K562 (cell line): ENCODE results near the gene UNC119.

ENCODE experiments used
- ARHGAP35 ChIP-seq: fragments of 450-650 bp; IDR thresholded peaks from 2 replicates; pipeline ENCODE4 v1.6.1; 2018; ENCODE audit not compliant: partially characterized antibody
- ATF2 ChIP-seq: sonication (generic); formaldehyde crosslinking; IDR thresholded peaks from 2 replicates; pipeline ENCODE4 v1.8.1; 2022; ENCODE audit warnings: missing genetic modification reagents
- E2F3 ChIP-seq: fragments of 250-450 bp; sonication (Bioruptor Pico); IDR thresholded peaks from 2 replicates; pipeline ENCODE4 v1.4.0; 2020; ENCODE audit warnings: mild to moderate bottlenecking
- EZH2 ChIP-seq: IDR thresholded peaks from 2 replicates; pipeline ENCODE4 v1.6.1; 2012; ENCODE audit warnings: low read depth, mild to moderate bottlenecking, inconsistent platforms, low read length, borderline replicate concordance
- REST ChIP-seq, 2 experiments: fragments of 450-650 bp; formaldehyde crosslinking in 1 of 2; IDR thresholded peaks; 2 replicates each; pipeline versions ENCODE4 v1.4.0 to v1.6.1; 2014 to 2020; ENCODE audit warnings: mild to moderate bottlenecking in 2 of 2, borderline replicate concordance in 1 of 2, low read depth in 1 of 2
- SIN3B ChIP-seq: fragments of 450-650 bp; IDR thresholded peaks from 2 replicates; pipeline ENCODE4 v1.6.1; 2017; ENCODE audit warnings: low read depth, mild to moderate bottlenecking, moderate library complexity
- SMARCA4 ChIP-seq: fragments of 450-650 bp; IDR thresholded peaks from 2 replicates; pipeline ENCODE4 v1.6.1; 2016
- UBTF ChIP-seq, 2 experiments: IDR thresholded peaks; 2 replicates each; pipeline ENCODE4 v1.6.1; 2012; ENCODE audit warnings: improper control_type of control experiment in 2 of 2, low read depth in 2 of 2, low read length in 2 of 2, borderline replicate concordance in 1 of 2
- ZBED1 ChIP-seq: IDR thresholded peaks from 2 replicates; pipeline ENCODE4 v1.6.1; 2014
- ZNF274 ChIP-seq: IDR thresholded peaks from 2 replicates; pipeline ENCODE4 v1.6.1; 2011; ENCODE audit warnings: low read depth, mild to moderate bottlenecking, low read length, moderate library complexity, borderline replicate concordance
- ZNF3 ChIP-seq: fragments of 250-450 bp; sonication (Bioruptor Pico); IDR thresholded peaks from 2 replicates; pipeline ENCODE4 v1.5.0; 2021; ENCODE audit warnings: mild to moderate bottlenecking, moderate library complexity
- TF ChIP-seq, protein P1 (sequence below), 3 experiments: IDR thresholded peaks in 2 of 3; conservative IDR thresholded peaks in 1 of 3; 2 replicates each; pipeline ENCODE4 v1.5.1; 2011 to 2012; ENCODE audit warnings: low read length in 3 of 3, mild to moderate bottlenecking in 3 of 3, control low read depth in 2 of 3, improper control_type of control experiment in 1 of 3, inconsistent platforms in 1 of 3, low read depth in 1 of 3, mixed read lengths in 1 of 3, moderate library complexity in 1 of 3; ENCODE audit not compliant: insufficient read depth in 2 of 3
- TF ChIP-seq, protein P2 (sequence below): sonication (generic); formaldehyde crosslinking; IDR thresholded peaks from 2 replicates; pipeline ENCODE4 v1.8.0; 2022; ENCODE audit warnings: mild to moderate bottlenecking, low read depth, missing genetic modification reagents

GRCh38 chr17:28514561-28515002, 37.8 kb downstream of the UNC119 start:
- no peak for TF ChIP-seq ATF2 (CRISPR knock-in tag)
- TF ChIP-seq, protein P1, sequence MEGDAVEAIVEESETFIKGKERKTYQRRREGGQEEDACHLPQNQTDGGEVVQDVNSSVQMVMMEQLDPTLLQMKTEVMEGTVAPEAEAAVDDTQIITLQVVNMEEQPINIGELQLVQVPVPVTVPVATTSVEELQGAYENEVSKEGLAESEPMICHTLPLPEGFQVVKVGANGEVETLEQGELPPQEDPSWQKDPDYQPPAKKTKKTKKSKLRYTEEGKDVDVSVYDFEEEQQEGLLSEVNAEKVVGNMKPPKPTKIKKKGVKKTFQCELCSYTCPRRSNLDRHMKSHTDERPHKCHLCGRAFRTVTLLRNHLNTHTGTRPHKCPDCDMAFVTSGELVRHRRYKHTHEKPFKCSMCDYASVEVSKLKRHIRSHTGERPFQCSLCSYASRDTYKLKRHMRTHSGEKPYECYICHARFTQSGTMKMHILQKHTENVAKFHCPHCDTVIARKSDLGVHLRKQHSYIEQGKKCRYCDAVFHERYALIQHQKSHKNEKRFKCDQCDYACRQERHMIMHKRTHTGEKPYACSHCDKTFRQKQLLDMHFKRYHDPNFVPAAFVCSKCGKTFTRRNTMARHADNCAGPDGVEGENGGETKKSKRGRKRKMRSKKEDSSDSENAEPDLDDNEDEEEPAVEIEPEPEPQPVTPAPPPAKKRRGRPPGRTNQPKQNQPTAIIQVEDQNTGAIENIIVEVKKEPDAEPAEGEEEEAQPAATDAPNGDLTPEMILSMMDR (IDR thresholded peaks at IDR 0.05 in 2 of 3, conservative IDR thresholded peaks at IDR 0.05 in 1 of 3; ENCODE audit: insufficient read depth in 2 of 3, low read depth in 1 of 3, low read length in 3 of 3), result no peak
- TF ChIP-seq, protein P2, sequence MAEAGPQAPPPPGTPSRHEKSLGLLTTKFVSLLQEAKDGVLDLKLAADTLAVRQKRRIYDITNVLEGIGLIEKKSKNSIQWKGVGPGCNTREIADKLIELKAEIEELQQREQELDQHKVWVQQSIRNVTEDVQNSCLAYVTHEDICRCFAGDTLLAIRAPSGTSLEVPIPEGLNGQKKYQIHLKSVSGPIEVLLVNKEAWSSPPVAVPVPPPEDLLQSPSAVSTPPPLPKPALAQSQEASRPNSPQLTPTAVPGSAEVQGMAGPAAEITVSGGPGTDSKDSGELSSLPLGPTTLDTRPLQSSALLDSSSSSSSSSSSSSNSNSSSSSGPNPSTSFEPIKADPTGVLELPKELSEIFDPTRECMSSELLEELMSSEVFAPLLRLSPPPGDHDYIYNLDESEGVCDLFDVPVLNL, result no peak
- no peak for TF ChIP-seq ZBED1
- TF ChIP-seq ZNF274, result no peak
- TF ChIP-seq SIN3B, result no peak
- no peak for TF ChIP-seq REST (IDR thresholded peaks at IDR 0.05; ENCODE audit: borderline replicate concordance)
- no peak for TF ChIP-seq REST (CRISPR knock-in tag; IDR thresholded peaks at IDR 0.05; ENCODE audit: low read depth)
- TF ChIP-seq EZH2, result no peak
- no peak for TF ChIP-seq UBTF (IDR thresholded peaks at IDR 0.05; ENCODE audit: borderline replicate concordance in 1 of 2, low read depth in 2 of 2, low read length in 2 of 2)
- no peak for TF ChIP-seq E2F3 (CRISPR knock-in tag)
- no peak for TF ChIP-seq ARHGAP35
- TF ChIP-seq SMARCA4, result no peak
- no peak for TF ChIP-seq ZNF3 (CRISPR knock-in tag)
